Naive thymus-derived CD4-positive, alpha-beta T cell (primary cell): ENCODE data around the gene WNT3A. TPM values are rescaled to one million over a fixed set of nuclear protein-coding genes. Genes with fewer than 3 reads are reported as not detected.

Source experiments
- ATAC-seq: fragments of 150-1000 bp; cut with Tn5 transposase; 2 replicates; pipeline ENCODE4 v1.10.0; 2021; ENCODE audit warnings: mild to moderate bottlenecking, moderate library complexity
- CTCF ChIA-PET: fragments of 350-600 bp; sonication (Branson Sonifier 250); formaldehyde crosslinking; loops from one replicate; lab custom pipeline; 2021; ENCODE audit warnings: antibody characterized with exemption; lab: Charles Lee
- POLR2A ChIA-PET: fragments of 350-600 bp; sonication (Branson Sonifier 250); formaldehyde crosslinking; loops from one replicate; lab custom pipeline; 2021; ENCODE audit warnings: antibody characterized with exemption, inconsistent platforms; lab: Charles Lee
- DNase-seq, 9 donors: peaks; one replicate each; pipeline versions ENCODE4 v3.0.0 to v3.0.0-alpha.2; 2020 to 2022; ENCODE audit warnings: mixed read lengths in 1 of 9
- H3K27ac ChIP-seq: one replicate; pipeline ENCODE4 v1.7.0; 2013; ENCODE audit warnings: mild to moderate bottlenecking, low read depth, low read length, moderate library complexity
- H3K27me3 ChIP-seq, 2 donors: one replicate each; pipeline ENCODE4 v1.7.0; 2013; ENCODE audit warnings: low read length in 2 of 2, mild to moderate bottlenecking in 2 of 2, moderate library complexity in 2 of 2; ENCODE audit not compliant: control insufficient read depth in 2 of 2, insufficient read depth in 2 of 2
- H3K36me3 ChIP-seq, 3 experiments: 1 replicate in 2 of 3; 2 replicates in 1 of 3; pipeline ENCODE4 v1.7.0; 2013; ENCODE audit warnings: low read length in 3 of 3, mild to moderate bottlenecking in 3 of 3, moderate library complexity in 1 of 3; ENCODE audit not compliant: insufficient read depth in 3 of 3, control insufficient read depth in 2 of 3
- H3K4me1 ChIP-seq, 2 donors: one replicate each; pipeline ENCODE4 v1.7.0; 2013; ENCODE audit warnings: low read length in 2 of 2, mild to moderate bottlenecking in 2 of 2, moderate library complexity in 1 of 2; ENCODE audit not compliant: control insufficient read depth in 2 of 2, insufficient read depth in 2 of 2
- H3K4me3 ChIP-seq: 2 replicates; pipeline ENCODE4 v1.7.0; 2013; ENCODE audit warnings: mild to moderate bottlenecking, low read length
- H3K9me3 ChIP-seq, 3 experiments: 1 replicate in 2 of 3; 2 replicates in 1 of 3; pipeline ENCODE4 v1.7.0; 2013; ENCODE audit warnings: low read length in 3 of 3; ENCODE audit not compliant: control insufficient read depth in 2 of 3
- H3K27ac Mint-ChIP-seq, 9 donors: one replicate each; pipeline ENCODE4 v1.8.0; 2020 to 2022; ENCODE audit warnings: mixed read lengths in 9 of 9, mild to moderate bottlenecking in 8 of 9, moderate library complexity in 5 of 9, inconsistent platforms in 2 of 9
- H3K27me3 Mint-ChIP-seq, 5 donors: one replicate each; pipeline ENCODE4 v1.8.0; 2021 to 2022; ENCODE audit warnings: mixed read lengths in 5 of 5, mild to moderate bottlenecking in 1 of 5
- H3K36me3 Mint-ChIP-seq, 5 donors: one replicate each; pipeline ENCODE4 v1.8.0; 2020 to 2022; ENCODE audit warnings: mixed read lengths in 5 of 5, mild to moderate bottlenecking in 3 of 5, inconsistent platforms in 1 of 5
- H3K4me1 Mint-ChIP-seq, 7 donors: one replicate each; pipeline ENCODE4 v1.8.0; 2020 to 2022; ENCODE audit warnings: mixed read lengths in 7 of 7, mild to moderate bottlenecking in 3 of 7, inconsistent platforms in 1 of 7
- H3K4me3 Mint-ChIP-seq, 10 donors: one replicate each; pipeline ENCODE4 v1.8.0; 2020 to 2022; ENCODE audit warnings: mild to moderate bottlenecking in 10 of 10, mixed read lengths in 10 of 10, moderate library complexity in 6 of 10, inconsistent platforms in 2 of 10
- H3K9me3 Mint-ChIP-seq, 11 donors: one replicate each; pipeline ENCODE4 v1.8.0; 2020 to 2022; ENCODE audit warnings: mixed read lengths in 11 of 11, mild to moderate bottlenecking in 4 of 11, inconsistent platforms in 1 of 11, moderate library complexity in 1 of 11
- intact Hi-C, 2 donors: fragments of 100-400 bp; cut with micrococcal nuclease; formaldehyde crosslinking; loops; one replicate each; pipeline ENCODE4 v1.15.1; 2023
- polyA plus RNA-seq, 2 donors: library from polyadenylated mRNA; unstranded; fragments of 300-500 nt; fragmentation: Illumina TruSeq; gene quantifications; one replicate each; pipeline ENCODE4 v1.2.3, GENCODE V29; 2021
- total RNA-seq, 6 experiments: library from RNA in 5 of 6; stranded (reverse) in 5 of 6; gene quantifications; 1 replicate in 5 of 6; 2 replicates in 1 of 6; pipeline ENCODE4 v1.2.3 and lab custom pipeline; 2021 to 2026

WNT3A gene
- total and polyA plus RNA-seq, 7 experiments from 2014 or later = not detected

GRCh38 chr1:228066891-228067654 is 60.3 kb downstream of the WNT3A start:
- H3K9me3 ChIP-seq = no peaks in the 10 kb centered on the region
- CTCF ChIA-PET = no interaction called here
- intact Hi-C loops = no loop called here
- Mint-ChIP-seq H3K4me3 (no peak overlapping the region), H3K36me3 (no peaks in the 10 kb centered on the region), H3K27ac (no peak overlapping the region), H3K9me3 (peaks cover 0 to 2% (median 0%) of the 10 kb centered on the region in 11 donors), H3K27me3 (peaks cover 0 to 17% (median 6%) of the 10 kb centered on the region in 5 donors), H3K4me1 (peaks cover 0 to 3% (median 0%) of the 10 kb centered on the region in 7 donors)
- no peak overlapping the region for H3K27ac ChIP-seq
- ATAC-seq = no peak
- H3K4me3 ChIP-seq = no peak overlapping the region
- DNase-seq = no peak
- H3K36me3 ChIP-seq = no peaks in the 10 kb centered on the region
- POLR2A ChIA-PET = interaction anchor here (0.6 kb wide), 1 partner anchor 15 kb away, joined by 3 read pairs; the partner anchor contains the start of gene ARF1
- no peaks in the 10 kb centered on the region for H3K4me1 ChIP-seq
- H3K27me3 ChIP-seq = peaks cover 0 to 33% of the 10 kb centered on the region in 2 donors

- peaks cover 0 to 25% of the 10 kb centered on the region in 2 donors for H3K27me3 ChIP-seq
- Mint-ChIP-seq H3K36me3 (no peaks in the 10 kb centered on the region), H3K27ac (no peak overlapping the region), H3K9me3 (peaks cover 0 to 2% (median 0%) of the 10 kb centered on the region in 11 donors), H3K4me3 (no peak overlapping the region), H3K27me3 (peaks cover 0 to 17% (median 6%) of the 10 kb centered on the region in 5 donors), H3K4me1 (peaks cover 0 to 6% (median 0%) of the 10 kb centered on the region in 7 donors)
- ChIA-PET POLR2A (no interaction called here), CTCF (no interaction called here)
- no peaks in the 10 kb centered on the region for H3K36me3 ChIP-seq
- H3K4me3 ChIP-seq = no peak overlapping the region
- H3K4me1 ChIP-seq = no peaks in the 10 kb centered on the region
- ATAC-seq (no peak), DNase-seq (no peak)
- no peaks in the 10 kb centered on the region for H3K9me3 ChIP-seq
- intact Hi-C loops = no loop called here
- no peak overlapping the region for H3K27ac ChIP-seq
Observed at GRCh38 chr1:228068359-228068758, 61.6 kb downstream of the WNT3A start.

- Mint-ChIP-seq H3K27ac (no peak overlapping the region), H3K27me3 (peaks cover 0 to 17% (median 5%) of the 10 kb centered on the region in 5 donors), H3K36me3 (no peaks in the 10 kb centered on the region), H3K4me3 (no peak overlapping the region), H3K9me3 (peaks cover 0 to 2% (median 0%) of the 10 kb centered on the region in 11 donors), H3K4me1 (peaks cover 0 to 6% (median 5%) of the 10 kb centered on the region in 7 donors)
- no peak overlapping the region for H3K27ac ChIP-seq
- ChIA-PET POLR2A (no interaction called here), CTCF (no interaction called here)
- no peaks in the 10 kb centered on the region for H3K9me3 ChIP-seq
- H3K4me3 ChIP-seq = no peak overlapping the region
- no peaks in the 10 kb centered on the region for H3K36me3 ChIP-seq
- intact Hi-C loops = no loop called here
- peaks cover 0 to 16% of the 10 kb centered on the region in 2 donors for H3K27me3 ChIP-seq
- DNase-seq (no peak), ATAC-seq (no peak)
- no peaks in the 10 kb centered on the region for H3K4me1 ChIP-seq
Observed at GRCh38 chr1:228070173-228070572, 63.4 kb downstream of the WNT3A start.

GRCh38 chr1:228070851-228071250 is 64.1 kb downstream of the WNT3A start:
- Histone ChIP-seq H3K9me3 (no peaks in the 10 kb centered on the region), H3K36me3 (no peaks in the 10 kb centered on the region), H3K27ac (no peak overlapping the region), H3K27me3 (peaks cover 0 to 11% of the 10 kb centered on the region in 2 donors), H3K4me1 (no peaks in the 10 kb centered on the region), H3K4me3 (no peak overlapping the region)
- ChIA-PET POLR2A (no interaction called here), CTCF (no interaction called here)
- Mint-ChIP-seq H3K4me1 (peaks cover 0 to 6% (median 5%) of the 10 kb centered on the region in 7 donors), H3K27ac (no peak overlapping the region), H3K9me3 (peaks cover 0 to 2% (median 0%) of the 10 kb centered on the region in 11 donors), H3K36me3 (no peaks in the 10 kb centered on the region), H3K27me3 (peaks cover 0 to 13% (median 5%) of the 10 kb centered on the region in 5 donors), H3K4me3 (no peak overlapping the region)
- intact Hi-C loops = no loop called here
- DNase-seq (no peak), ATAC-seq (peak; percentile 6)

GRCh38 chr1:228071839-228072657 is 65.2 kb downstream of the WNT3A start:
- peaks cover 0 to 3% (median 0%) of the 10 kb centered on the region in 5 donors for H3K27me3 Mint-ChIP-seq
- no peaks in the 10 kb centered on the region for H3K9me3 ChIP-seq
- ChIA-PET CTCF (no interaction called here), POLR2A (no interaction called here)
- ATAC-seq = peak; percentile 28
- H3K27ac Mint-ChIP-seq = peak overlapping the region in 2 of 9 donors; percentile 1 to 29
- H3K4me3 ChIP-seq = no peak overlapping the region
- H3K4me1 ChIP-seq = no peaks in the 10 kb centered on the region
- H3K9me3 Mint-ChIP-seq = peaks cover 0 to 2% (median 0%) of the 10 kb centered on the region in 11 donors
- H3K36me3 ChIP-seq = no peaks in the 10 kb centered on the region
- H3K36me3 Mint-ChIP-seq = no peaks in the 10 kb centered on the region
- intact Hi-C loops = no loop called here
- peaks cover 0 to 5% of the 10 kb centered on the region in 2 donors for H3K27me3 ChIP-seq
- H3K27ac ChIP-seq = no peak overlapping the region
- H3K4me3 Mint-ChIP-seq = no peak overlapping the region
- DNase-seq = no peak
- peaks cover 0 to 6% (median 5%) of the 10 kb centered on the region in 7 donors for H3K4me1 Mint-ChIP-seq

GRCh38 chr1:228072658-228073043 is 65.9 kb downstream of the WNT3A start:
- H3K4me3 Mint-ChIP-seq = no peak overlapping the region
- intact Hi-C loops = no loop called here
- Histone ChIP-seq H3K27ac (no peak overlapping the region), H3K36me3 (no peaks in the 10 kb centered on the region), H3K9me3 (no peaks in the 10 kb centered on the region), H3K4me3 (no peak overlapping the region), H3K27me3 (no peaks in the 10 kb centered on the region), H3K4me1 (no peaks in the 10 kb centered on the region)
- H3K27ac Mint-ChIP-seq = no peak overlapping the region
- DNase-seq = no peak
- peaks cover 0 to 10% (median 5%) of the 10 kb centered on the region in 7 donors for H3K4me1 Mint-ChIP-seq
- CTCF ChIA-PET = no interaction called here
- no peaks in the 10 kb centered on the region for H3K27me3 Mint-ChIP-seq
- H3K36me3 Mint-ChIP-seq = no peaks in the 10 kb centered on the region
- peaks cover 0 to 2% (median 0%) of the 10 kb centered on the region in 11 donors for H3K9me3 Mint-ChIP-seq
- POLR2A ChIA-PET = interaction anchor here (1.9 kb wide), 1 partner anchor 10 kb away, joined by 7 read pairs; the partner anchor contains the start of gene ARF1
- no peak for ATAC-seq
